ENCODE data around the gene TBCK.
"Not testable (repeated sequence)": the region's sequence is repeated elsewhere in the genome, so short reads cannot be mapped to it uniquely, and the experiment has no call there.

Gene TBCK

GRCh38 chr4:106321168-106321567 lies 5.2 kb upstream of the TBCK start:
- DNase-seq (ENCODE audit: low read depth in 2 of 2) = not testable (repeated sequence)

GRCh38 chr4:106320235-106320634 lies 4.2 kb upstream of the TBCK start:
- DNase-seq (ENCODE audit: low read depth in 2 of 2) = no peak

GRCh38 chr4:106318511-106318910 lies 2.5 kb upstream of the TBCK start:
- no peak for DNase-seq (ENCODE audit: low read depth in 2 of 2)

- no peak for DNase-seq (ENCODE audit: low read depth in 2 of 2)
These were observed 1.8 kb upstream of the TBCK start for GRCh38 chr4:106317815-106318214.

GRCh38 chr4:106316773-106317409 lies 882 bp upstream of the TBCK start:
- DNase-seq (ENCODE audit: low read depth in 2 of 2) = no peak

- peak in 1 of 2 donors; percentile 11 for DNase-seq (ENCODE audit: low read depth in 2 of 2)
These were observed 487 bp downstream of the TBCK start for GRCh38 chr4:106315476-106315967.

GRCh38 chr4:106314960-106315359 lies 1.0 kb downstream of the TBCK start:
- DNase-seq (ENCODE audit: low read depth in 2 of 2) = no peak

- DNase-seq (ENCODE audit: low read depth in 2 of 2) = no peak
These were observed 2.9 kb downstream of the TBCK start for GRCh38 chr4:106312997-106313522.

- no peak for DNase-seq (ENCODE audit: low read depth in 2 of 2)
These were observed 3.6 kb downstream of the TBCK start for GRCh38 chr4:106312377-106312776.

- no peak for DNase-seq (ENCODE audit: low read depth in 2 of 2)
These were observed 9.4 kb downstream of the TBCK start for GRCh38 chr4:106306561-106306960.

GRCh38 chr4:106305435-106306055 lies 10.5 kb downstream of the TBCK start:
- DNase-seq (ENCODE audit: low read depth in 2 of 2) = no peak

GRCh38 chr4:106304632-106305031 lies 11.4 kb downstream of the TBCK start:
- DNase-seq (ENCODE audit: low read depth in 2 of 2) = no peak

- no peak for DNase-seq (ENCODE audit: low read depth in 2 of 2)
These were observed 12.3 kb downstream of the TBCK start for GRCh38 chr4:106303548-106304281.

GRCh38 chr4:106302062-106302438 lies 14.0 kb downstream of the TBCK start:
- no peak for DNase-seq (ENCODE audit: low read depth in 2 of 2)

- no peak for DNase-seq (ENCODE audit: low read depth in 2 of 2)
These were observed 14.5 kb downstream of the TBCK start for GRCh38 chr4:106301393-106302061.

GRCh38 chr4:106299977-106300376 lies 16.0 kb downstream of the TBCK start:
- no peak for DNase-seq (ENCODE audit: low read depth in 2 of 2)

- no peak for DNase-seq (ENCODE audit: low read depth in 2 of 2)
These were observed 18.6 kb downstream of the TBCK start for GRCh38 chr4:106297245-106298035.

- no peak for DNase-seq (ENCODE audit: low read depth in 2 of 2)
These were observed 21.9 kb downstream of the TBCK start for GRCh38 chr4:106294062-106294461.

- DNase-seq (ENCODE audit: low read depth in 2 of 2) = no peak
These were observed 24.3 kb downstream of the TBCK start for GRCh38 chr4:106291678-106292077.

GRCh38 chr4:106289737-106290136 lies 26.3 kb downstream of the TBCK start:
- DNase-seq (ENCODE audit: low read depth in 2 of 2) = no peak

GRCh38 chr4:106287353-106287969 lies 28.5 kb downstream of the TBCK start:
- DNase-seq (ENCODE audit: low read depth in 2 of 2) = no peak

Measured in stimulated activated CD8-positive, alpha-beta memory T cell treated with anti-CD3 and anti-CD28 coated beads, Interleukin-2, amount 100 ng/mL, for 1 hour (primary cell).